Measurements from ENCODE around the gene GNA14.
"Not testable (repeated sequence)": the region's sequence is repeated elsewhere in the genome, so short reads cannot be mapped to it uniquely, and the experiment has no call there.

GNA14 gene

GRCh38 chr9:77648234-77649108 lies at the start of gene GNA14:
Gene GNA14 (minus strand): TSS chr9:77648322. CDS start chr9:77647793, 529 bp downstream.
- DNase-seq, result no peak

- no peak for DNase-seq
These were observed 49.3 kb upstream of the GNA14 start for GRCh38 chr9:77697238-77697984.

- DNase-seq, result not testable (repeated sequence)
These were observed 42.6 kb upstream of the GNA14 start for GRCh38 chr9:77690723-77691122.

GRCh38 chr9:77690119-77690518 lies 42.0 kb upstream of the GNA14 start:
- DNase-seq, result not testable (repeated sequence)

GRCh38 chr9:77687737-77688136 lies 39.6 kb upstream of the GNA14 start:
- DNase-seq, result not testable (repeated sequence)

- DNase-seq, result no peak
These were observed 32.5 kb upstream of the GNA14 start for GRCh38 chr9:77680581-77680980.

- DNase-seq, result no peak
These were observed 31.7 kb upstream of the GNA14 start for GRCh38 chr9:77679661-77680368.

GRCh38 chr9:77679088-77679487 lies 31.0 kb upstream of the GNA14 start:
- DNase-seq, result peak; percentile 78

- no peak for DNase-seq
These were observed 29.9 kb upstream of the GNA14 start for GRCh38 chr9:77677957-77678535.

- DNase-seq, result no peak
These were observed 29.3 kb upstream of the GNA14 start for GRCh38 chr9:77677397-77677796.

GRCh38 chr9:77673941-77674791 lies 26.0 kb upstream of the GNA14 start:
- no peak for DNase-seq

GRCh38 chr9:77672183-77672582 lies 24.1 kb upstream of the GNA14 start:
- no peak for DNase-seq

- DNase-seq, result no peak
These were observed 19.0 kb upstream of the GNA14 start for GRCh38 chr9:77667151-77667550.

- DNase-seq, result no peak
These were observed 15.6 kb upstream of the GNA14 start for GRCh38 chr9:77663754-77664153.

GRCh38 chr9:77661566-77662085 lies 13.5 kb upstream of the GNA14 start:
- no peak for DNase-seq

GRCh38 chr9:77659926-77660325 lies 11.8 kb upstream of the GNA14 start:
- DNase-seq, result no peak

GRCh38 chr9:77651203-77651602 lies 3.1 kb upstream of the GNA14 start:
- no peak for DNase-seq

GRCh38 chr9:77649109-77649812 lies 1.1 kb upstream of the GNA14 start:
- peak; percentile 78 for DNase-seq

- DNase-seq, result no peak
These were observed 572 bp downstream of the GNA14 start for GRCh38 chr9:77647267-77648233.

- no peak for DNase-seq
These were observed 4.3 kb downstream of the GNA14 start for GRCh38 chr9:77643871-77644270.
